CD4-positive, alpha-beta T cell treated with Interleukin-17A for 4 hours (primary cell): ENCODE data around the gene S1PR2.
"Not testable (repeated sequence)": the region's sequence is repeated elsewhere in the genome, so short reads cannot be mapped to it uniquely, and the experiment has no call there.

Experiments used
- DNase-seq: peaks from one replicate; pipeline ENCODE4 v3.0.0-alpha.2; 2020; ENCODE audit warnings: mixed read lengths

S1PR2 gene

DNA sequence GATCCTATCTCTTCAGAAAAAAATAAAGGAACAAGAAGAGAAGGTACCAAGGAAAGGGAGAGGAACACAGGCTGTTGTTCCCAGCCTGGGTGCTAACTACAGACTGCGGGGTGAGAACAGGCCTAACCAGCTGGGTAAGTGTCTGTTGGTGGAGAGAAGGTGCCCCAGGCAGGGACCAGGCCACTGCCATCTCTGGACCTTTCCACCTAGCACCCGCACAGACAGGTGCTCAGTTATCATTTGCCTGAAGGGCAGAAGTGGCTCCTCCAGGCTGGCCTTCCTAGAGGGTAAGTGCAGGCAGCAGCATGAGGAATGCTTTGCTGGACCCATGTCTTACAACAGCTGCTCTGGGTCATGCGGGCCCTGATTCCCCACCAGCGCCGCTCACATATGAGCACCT is 46.5 kb downstream of the S1PR2 start:
- no peak for DNase-seq

- no peak for DNase-seq
Measured at GRCh38 chr19:10183926-10184325, 47.2 kb downstream of the S1PR2 start.

GRCh38 chr19:10182847-10183246 is 48.3 kb downstream of the S1PR2 start:
- DNase-seq: no peak

DNA sequence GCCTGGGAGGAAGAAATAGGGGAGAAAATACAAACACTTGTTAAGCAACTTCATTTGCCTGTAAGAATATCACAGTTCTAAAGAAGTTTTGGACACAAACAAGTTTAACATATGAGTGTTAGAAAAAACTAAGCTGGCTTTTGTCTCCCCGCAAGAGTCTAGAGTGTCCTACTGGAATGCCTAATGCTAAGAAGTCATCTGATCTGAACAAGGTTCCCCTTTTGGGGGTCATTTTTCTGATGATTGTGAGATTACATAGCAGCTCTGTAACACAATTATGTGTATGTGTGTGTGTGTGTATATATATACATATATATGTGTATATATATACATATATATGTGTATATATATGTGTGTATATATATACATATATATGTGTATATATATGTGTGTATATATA is 49.1 kb downstream of the S1PR2 start:
- DNase-seq: no peak

DNA sequence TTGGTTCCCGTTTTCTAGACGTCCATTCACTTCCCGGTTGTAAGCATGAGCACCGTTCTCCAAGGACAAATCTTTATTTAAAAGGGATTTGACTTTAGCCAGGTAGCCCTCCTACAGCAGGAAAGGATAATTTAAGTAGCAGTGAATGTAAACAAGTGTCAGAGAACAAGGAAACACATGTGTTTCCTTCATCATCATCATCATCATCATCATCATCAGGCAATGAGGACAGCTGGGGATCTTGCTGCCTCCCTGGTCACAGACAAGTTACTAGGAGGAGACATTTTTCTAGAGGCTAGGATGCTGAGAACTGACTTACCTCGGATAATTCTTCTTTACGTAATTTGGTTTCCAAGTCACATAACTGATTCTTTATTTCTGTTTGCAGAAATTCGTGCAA is 50.7 kb downstream of the S1PR2 start:
- no peak for DNase-seq

- DNase-seq: not testable (repeated sequence)
Measured at GRCh38 chr19:10180024-10180423, 51.1 kb downstream of the S1PR2 start.

DNA sequence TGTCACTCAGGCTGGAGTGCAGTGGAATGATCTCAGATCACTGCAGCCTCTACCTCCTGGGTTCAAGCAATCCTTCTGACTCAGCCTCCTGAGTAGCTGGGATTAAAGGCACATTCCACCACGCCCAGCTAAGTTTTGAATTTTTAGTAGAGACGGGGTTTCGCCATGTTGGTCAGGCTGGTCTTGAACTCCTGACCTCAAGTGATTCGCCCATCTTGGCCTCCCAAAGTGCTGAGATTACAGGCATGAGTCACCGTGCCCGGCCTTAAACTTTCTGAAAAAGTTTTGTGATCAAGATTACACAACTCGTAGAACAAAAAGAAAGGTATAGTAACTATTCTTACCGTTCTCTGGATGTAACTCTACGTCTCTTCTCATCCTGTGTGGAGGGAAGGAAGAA is 57.6 kb downstream of the S1PR2 start:
- no peak for DNase-seq
